GM18507 (cell line): ENCODE results near the gene CNDP2.
"Not testable (repeated sequence)": the region's sequence is repeated elsewhere in the genome, so short reads cannot be mapped to it uniquely, and the experiment has no call there.

Experiments used
- DNase-seq: peaks from one replicate; pipeline ENCODE4 v3.0.0; 2011; ENCODE audit warnings: low read depth; ENCODE audit not compliant: insufficient read length; ENCODE audit errors: extremely low spot score
- FAIRE-seq: peaks from 2 replicates; lab custom pipeline; 2011; peaks lifted over from hg19 to GRCh38; lab: Jason Lieb, UNC

Gene CNDP2

GRCh38 chr18:74551936-74552555 lies 55.9 kb downstream of the CNDP2 start:
- FAIRE-seq (peak; percentile 89), DNase-seq (peak; percentile 64)

DNA sequence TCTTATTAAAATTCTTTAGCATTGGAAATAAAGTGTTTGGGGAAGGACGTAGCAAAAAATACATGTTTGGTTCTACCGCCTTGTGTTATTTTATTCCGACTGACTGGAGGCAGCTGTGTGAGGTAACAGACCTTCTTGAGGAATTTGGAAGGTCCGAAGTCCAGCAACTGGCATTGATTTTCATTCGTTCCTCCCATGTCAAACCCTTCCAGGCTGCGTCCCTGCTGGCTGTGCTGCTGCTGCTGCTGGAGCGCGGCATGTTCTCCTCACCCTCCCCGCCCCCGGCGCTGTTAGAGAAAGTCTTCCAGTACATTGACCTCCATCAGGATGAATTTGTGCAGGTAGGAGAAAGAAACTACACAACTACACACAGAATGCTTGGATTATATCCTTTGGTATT lies 60.0 kb downstream of the CNDP2 start:
- no peak for FAIRE-seq
- no peak for DNase-seq

DNA sequence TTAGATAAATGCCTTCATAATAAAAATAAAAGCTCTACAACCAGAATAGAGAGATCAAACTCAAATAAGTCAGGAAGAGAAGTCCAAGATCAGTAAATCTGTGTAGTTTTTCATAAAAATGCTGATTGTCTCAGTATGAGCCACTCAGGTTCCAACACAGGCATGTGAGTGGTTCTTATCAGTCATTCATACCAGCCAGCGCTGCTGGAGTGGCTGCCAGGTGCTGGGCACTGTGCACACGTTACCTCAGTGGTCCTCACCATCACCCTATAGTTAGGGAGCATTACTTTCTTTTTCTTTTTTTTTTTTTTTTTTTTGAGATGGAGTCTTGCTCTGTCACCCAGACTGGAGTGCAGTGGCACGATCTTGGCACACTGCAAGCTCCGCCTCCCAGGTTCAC lies 61.9 kb downstream of the CNDP2 start:
- DNase-seq: no peak
- FAIRE-seq: no peak

DNA sequence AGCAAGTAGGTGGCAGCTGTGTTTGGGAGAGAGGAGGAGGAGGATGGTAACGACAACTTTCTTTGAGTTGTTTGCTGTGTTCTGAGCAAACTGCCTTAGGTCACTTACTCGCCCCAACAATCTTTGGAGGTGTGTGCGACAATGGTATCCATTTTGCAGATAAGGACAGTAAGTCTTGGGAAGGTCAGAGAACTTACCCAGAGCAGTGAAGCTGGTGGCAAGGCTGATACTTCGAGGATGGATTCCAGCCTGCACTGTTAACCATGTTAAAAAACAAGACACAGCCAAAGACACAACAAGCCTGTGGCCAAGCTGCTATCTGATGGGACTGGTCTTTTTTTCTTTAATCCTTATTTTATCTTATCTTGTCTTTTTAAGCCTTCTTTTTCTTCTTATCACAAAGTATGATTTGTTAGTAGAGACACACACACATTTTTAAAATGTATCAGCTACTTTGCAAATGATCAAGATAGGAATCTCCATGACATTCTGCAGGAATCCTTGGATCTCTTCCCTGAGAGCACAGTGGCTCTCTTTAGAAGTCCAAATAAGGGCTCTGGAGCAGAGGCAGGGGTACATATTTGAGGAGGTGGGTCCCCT lies 66.1 kb downstream of the CNDP2 start:
- FAIRE-seq: no peak
- DNase-seq: no peak

- no peak for FAIRE-seq
- DNase-seq: no peak
Measured at GRCh38 chr18:74562775-74563174, 66.6 kb downstream of the CNDP2 start.

DNA sequence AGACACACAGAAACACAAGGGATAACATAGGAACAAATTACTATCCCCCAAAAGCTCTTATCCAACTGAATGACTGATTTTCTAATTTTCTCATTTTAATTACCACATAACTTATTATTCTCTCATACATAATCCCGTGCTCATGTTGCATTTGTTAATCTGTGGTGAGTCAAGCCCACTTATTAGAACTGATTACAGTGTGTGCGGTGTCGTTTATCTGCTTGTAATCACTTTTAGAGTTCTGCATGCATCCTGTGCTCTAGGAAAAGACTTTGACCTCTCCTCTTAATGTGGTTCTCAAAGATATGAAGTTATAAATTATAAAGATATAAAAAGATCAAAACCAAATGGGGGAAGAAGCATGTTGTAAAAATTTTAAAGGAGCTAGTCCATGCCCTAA lies 67.8 kb downstream of the CNDP2 start:
- DNase-seq: no peak
- no peak for FAIRE-seq

DNA sequence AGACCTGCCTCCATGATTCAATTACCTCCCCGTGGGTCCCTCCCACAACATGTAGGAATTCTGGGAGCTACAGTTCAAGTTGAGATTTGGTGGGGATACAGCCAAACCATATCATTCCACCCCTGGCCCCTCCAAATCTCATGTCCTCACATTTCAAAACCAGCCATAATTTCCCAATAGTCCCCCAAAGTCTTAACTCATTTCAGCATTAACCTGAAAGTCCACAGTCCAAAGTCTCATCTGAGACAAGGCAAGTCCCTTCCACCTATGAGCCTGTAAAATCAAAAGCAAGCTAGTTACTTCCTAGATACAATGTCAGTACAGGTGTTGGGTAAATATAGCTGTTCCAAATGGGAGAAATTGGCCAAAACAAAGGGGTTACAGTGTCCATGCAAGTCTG lies 69.0 kb downstream of the CNDP2 start:
- not testable (repeated sequence) for FAIRE-seq, DNase-seq

DNA sequence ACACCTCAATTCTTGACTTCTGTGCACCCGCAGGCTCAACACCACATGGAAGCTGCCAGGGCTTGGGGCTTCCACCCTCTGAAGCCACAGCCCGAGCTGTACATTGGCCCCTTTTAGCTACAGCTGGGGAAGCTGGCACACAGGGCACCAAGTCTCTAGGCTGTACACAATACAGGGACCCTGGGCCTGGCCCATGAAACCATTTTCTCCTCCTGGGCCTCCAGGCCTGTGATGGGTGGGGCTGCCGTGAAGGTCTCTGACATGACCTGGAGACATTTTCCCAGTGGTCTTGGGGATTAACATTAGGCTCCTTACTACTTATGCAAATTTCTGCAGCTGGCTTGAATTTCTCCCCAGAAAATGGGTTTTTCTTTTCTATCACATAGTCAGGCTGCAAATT lies 69.8 kb downstream of the CNDP2 start:
- FAIRE-seq, DNase-seq: not testable (repeated sequence)

DNA sequence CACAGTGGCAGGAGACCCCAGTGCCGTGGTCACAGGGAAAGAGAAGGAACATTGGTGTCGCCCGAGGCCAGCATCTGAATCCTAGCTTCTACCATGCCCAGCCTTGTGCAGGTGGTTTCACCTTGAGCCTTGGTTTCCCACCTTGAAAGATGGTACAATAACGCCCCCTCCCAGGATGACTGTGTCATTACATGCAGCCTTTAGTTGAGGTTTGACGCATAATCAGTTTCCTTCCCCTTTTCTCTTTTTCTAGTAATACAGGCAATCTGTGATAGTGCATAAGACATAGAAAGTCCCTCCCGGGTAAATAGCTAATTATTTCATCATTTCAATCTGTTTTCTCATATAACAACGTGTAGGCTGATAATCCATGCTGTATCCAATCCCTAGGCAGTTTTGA lies 71.7 kb downstream of the CNDP2 start:
- no peak for DNase-seq
- no peak for FAIRE-seq

GRCh38 chr18:74569401-74569800 lies 73.2 kb downstream of the CNDP2 start:
- no peak for FAIRE-seq
- DNase-seq: no peak

DNA sequence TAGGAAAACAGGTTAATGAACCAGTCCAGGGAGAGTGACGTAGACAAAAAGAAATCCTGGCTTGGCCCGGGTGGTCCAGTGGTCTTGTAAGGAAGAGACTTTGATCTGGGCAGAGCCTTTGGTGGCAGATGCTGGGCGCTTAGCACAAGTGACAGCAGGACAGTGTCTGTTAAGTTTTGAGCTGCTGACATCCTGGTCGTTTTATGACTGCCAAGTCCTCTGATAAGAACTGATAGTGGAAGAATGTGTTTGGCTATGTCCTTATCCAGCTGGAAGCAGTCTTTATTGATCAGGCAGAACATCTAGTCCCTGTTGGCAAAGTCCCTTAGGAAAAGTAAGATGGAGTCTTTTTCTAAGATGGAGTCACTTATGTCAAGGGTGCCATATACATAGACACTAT lies 74.1 kb downstream of the CNDP2 start:
- no peak for DNase-seq
- FAIRE-seq: no peak

DNA sequence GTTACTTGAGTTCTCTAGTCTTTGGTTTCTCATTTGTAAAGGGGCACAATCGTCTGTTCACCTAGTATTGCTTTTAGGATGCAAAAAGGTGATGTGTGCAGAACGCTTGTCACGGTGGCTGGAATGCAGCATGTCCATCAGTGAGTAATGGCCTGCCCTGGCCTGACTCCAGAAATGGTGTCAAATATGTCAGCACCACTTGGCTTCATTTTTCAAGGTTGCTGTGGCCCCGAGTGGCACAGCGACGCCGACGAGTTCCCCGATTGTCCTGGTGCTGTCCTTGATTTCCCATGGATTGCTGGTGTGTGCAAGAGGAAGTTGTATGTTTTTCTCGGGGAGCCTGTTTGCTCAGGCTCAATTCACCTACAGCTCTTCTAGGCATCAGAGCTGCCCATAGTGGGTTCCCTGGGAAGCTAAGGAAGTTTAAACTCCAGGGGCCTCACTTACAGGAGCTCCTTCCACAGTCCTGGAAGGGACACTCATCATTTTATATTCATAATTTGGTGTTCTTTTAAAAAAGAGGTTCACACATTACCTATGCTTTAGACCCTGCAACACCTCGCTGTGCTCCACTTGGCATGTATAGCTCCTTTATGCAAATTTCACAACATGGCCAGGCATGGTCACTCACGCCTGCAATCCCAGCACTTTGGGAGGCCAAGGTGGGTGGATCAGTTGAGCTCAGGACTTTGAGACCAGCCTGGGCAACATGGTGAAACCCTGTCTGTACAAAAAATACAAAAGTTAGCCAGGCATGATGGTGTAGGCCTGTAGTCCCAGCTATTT lies 75.9 kb downstream of the CNDP2 start:
- DNase-seq (no peak), FAIRE-seq (no peak)

GRCh38 chr18:74573053-74573452 lies 76.9 kb downstream of the CNDP2 start:
- FAIRE-seq: no peak
- no peak for DNase-seq
